IMR-90 (cell line): ENCODE results near the gene SSPN. TPM values are rescaled to one million over a fixed set of nuclear protein-coding genes. Genes with fewer than 3 reads are reported as not detected.

Experiments used
- ATAC-seq: fragments of 200-7000 bp; cut with Tn5 transposase; 2 replicates; pipeline ENCODE4 v1.9.1; 2020; ENCODE audit warnings: low read depth, mild to moderate bottlenecking, moderate library complexity
- BruUV-seq: library from RNA; stranded (reverse); fragments of 400-500 nt; replicated peaks from 2 replicates; lab custom pipeline; 2021; lab: Mats Ljungman, UMichigan
- CTCF ChIA-PET: fragments of 300-600 bp; formaldehyde crosslinking; extraction: SDS; loops from one replicate; lab custom pipeline; 2021; ENCODE audit warnings: antibody characterized with exemption; lab: Yijun Ruan, JAX
- POLR2A ChIA-PET: fragments of 300-600 bp; sonication (Branson Sonifier 250); formaldehyde crosslinking; loops from one replicate; lab custom pipeline; 2022; ENCODE audit warnings: antibody characterized with exemption; ENCODE audit not compliant: unreplicated experiment; lab: Charles Lee
- DNase-seq: peaks from one replicate; pipeline ENCODE4 v3.0.0; 2013
- H2AFZ ChIP-seq: replicated peaks from 2 replicates; pipeline ENCODE3; 2013; ENCODE audit warnings: low read length, mild to moderate bottlenecking; ENCODE audit not compliant: poor library complexity
- H2AK5ac ChIP-seq: 2 replicates; pipeline ENCODE4 v1.6.1; 2013; ENCODE audit warnings: low read depth, low read length, inconsistent platforms
- H2AK9ac ChIP-seq: replicated peaks from 2 replicates; pipeline ENCODE3; 2013; ENCODE audit warnings: mild to moderate bottlenecking, low read depth, low read length, moderate library complexity; ENCODE audit not compliant: poor library complexity
- H2BK120ac ChIP-seq: 2 replicates; pipeline ENCODE4 v1.6.1; 2013; ENCODE audit warnings: low read depth, low read length, inconsistent platforms
- H2BK15ac ChIP-seq: 3 replicates; pipeline ENCODE4 v1.6.1; 2013; ENCODE audit warnings: low read depth, low read length, inconsistent platforms
- H2BK20ac ChIP-seq: 2 replicates; pipeline ENCODE4 v1.6.1; 2013; ENCODE audit warnings: low read depth, mild to moderate bottlenecking, inconsistent platforms, low read length, moderate library complexity
- H2BK5ac ChIP-seq: 2 replicates; pipeline ENCODE4 v1.6.1; 2013; ENCODE audit warnings: mild to moderate bottlenecking, low read depth, low read length, inconsistent platforms; ENCODE audit not compliant: poor library complexity, severe bottlenecking
- H3K14ac ChIP-seq: replicated peaks from 2 replicates; pipeline ENCODE4 v1.6.1; 2013; ENCODE audit warnings: low read depth, low read length, inconsistent platforms
- H3K18ac ChIP-seq: 2 replicates; pipeline ENCODE4 v1.6.1; 2013; ENCODE audit warnings: low read depth, low read length, control low read depth
- H3K23ac ChIP-seq: 2 replicates; pipeline ENCODE4 v1.6.1; 2013; ENCODE audit warnings: low read depth, low read length, inconsistent platforms
- H3K27ac ChIP-seq: 2 replicates; pipeline ENCODE4 v1.5.1; 2013; ENCODE audit warnings: mild to moderate bottlenecking, control low read depth, low read length; ENCODE audit not compliant: insufficient read depth
- H3K27me3 ChIP-seq: 2 replicates; pipeline ENCODE4 v1.6.1; 2013; ENCODE audit warnings: low read length; ENCODE audit not compliant: control insufficient read depth, insufficient read depth
- H3K36me3 ChIP-seq: 2 replicates; pipeline ENCODE4 v1.6.1; 2013; ENCODE audit warnings: low read length, mixed read lengths; ENCODE audit not compliant: control insufficient read depth, insufficient read depth
- H3K4ac ChIP-seq: 2 replicates; pipeline ENCODE4 v1.6.1; 2013; ENCODE audit warnings: low read depth, low read length, inconsistent platforms
- H3K4me1 ChIP-seq: 2 replicates; pipeline ENCODE4 v1.6.1; 2013; ENCODE audit warnings: low read length, mixed read lengths; ENCODE audit not compliant: control insufficient read depth, insufficient read depth
- H3K4me2 ChIP-seq: 2 replicates; pipeline ENCODE4 v1.6.1; 2013; ENCODE audit warnings: low read depth, mild to moderate bottlenecking, control low read depth, low read length, moderate library complexity
- H3K4me3 ChIP-seq: 2 replicates; pipeline ENCODE4 v1.5.1; 2013; ENCODE audit warnings: low read depth, mild to moderate bottlenecking, control low read depth, low read length, moderate library complexity; ENCODE audit not compliant: insufficient read depth
- H3K56ac ChIP-seq: 2 replicates; pipeline ENCODE4 v1.6.1; 2013; ENCODE audit warnings: low read length, inconsistent platforms; ENCODE audit not compliant: insufficient read depth; ENCODE audit errors: extremely low read depth
- H3K79me1 ChIP-seq, 2 experiments: 2 replicates each; pipeline ENCODE4 v1.6.1; 2013; ENCODE audit warnings: low read length in 2 of 2, inconsistent platforms in 1 of 2, low read depth in 1 of 2
- H3K9ac ChIP-seq: 2 replicates; pipeline ENCODE4 v1.6.1; 2013; ENCODE audit warnings: low read depth, low read length, control low read depth
- H3K9me1 ChIP-seq: 2 replicates; pipeline ENCODE4 v1.6.1; 2013; ENCODE audit warnings: low read length, inconsistent platforms; ENCODE audit not compliant: insufficient read depth
- H3K9me3 ChIP-seq: 2 replicates; pipeline ENCODE4 v1.6.1; 2013; ENCODE audit warnings: low read length; ENCODE audit not compliant: control insufficient read depth, insufficient read depth
- H4K20me1 ChIP-seq: 2 replicates; pipeline ENCODE4 v1.6.1; 2013; ENCODE audit warnings: low read length, inconsistent platforms; ENCODE audit not compliant: insufficient read depth
- H4K5ac ChIP-seq: 2 replicates; pipeline ENCODE4 v1.6.1; 2013; ENCODE audit warnings: mild to moderate bottlenecking, low read depth, low read length, control low read depth
- H4K8ac ChIP-seq, 2 experiments: 2 replicates each; pipeline ENCODE4 v1.6.1; 2013; ENCODE audit warnings: low read depth in 2 of 2, low read length in 2 of 2, control low read depth in 1 of 2, inconsistent platforms in 1 of 2
- H4K91ac ChIP-seq: 2 replicates; pipeline ENCODE4 v1.6.1; 2013; ENCODE audit warnings: low read depth, low read length, inconsistent platforms; ENCODE audit not compliant: insufficient read depth
- BHLHE40 ChIP-seq: fragments of 150-350 bp; IDR thresholded peaks from 2 replicates; pipeline ENCODE4 v1.6.1; 2016; ENCODE audit warnings: mild to moderate bottlenecking, low read depth, low read length
- CEBPB ChIP-seq: IDR thresholded peaks from 2 replicates; pipeline ENCODE4 v1.6.1; 2012; ENCODE audit warnings: low read depth, low read length, improper control_type of control experiment
- CHD1 ChIP-seq: IDR thresholded peaks from 2 replicates; pipeline ENCODE4 v1.6.1; 2012; ENCODE audit warnings: low read depth, low read length, improper control_type of control experiment
- FOS ChIP-seq: fragments of 150-350 bp; IDR thresholded peaks from 2 replicates; pipeline ENCODE4 v1.6.1; 2016; ENCODE audit warnings: low read depth, low read length
- MAFK ChIP-seq: IDR thresholded peaks from 2 replicates; pipeline ENCODE4 v1.6.1; 2012; ENCODE audit warnings: low read depth, low read length, improper control_type of control experiment
- MAZ ChIP-seq: IDR thresholded peaks from 2 replicates; pipeline ENCODE4 v1.6.1; 2012; ENCODE audit warnings: low read depth, mild to moderate bottlenecking, low read length, improper control_type of control experiment, moderate library complexity, borderline replicate concordance
- MXI1 ChIP-seq: IDR thresholded peaks from 2 replicates; pipeline ENCODE4 v1.6.1; 2012; ENCODE audit warnings: low read depth, mild to moderate bottlenecking, low read length, moderate library complexity, borderline replicate concordance
- NFE2L2 ChIP-seq: fragments of 150-350 bp; IDR thresholded peaks from 2 replicates; pipeline ENCODE4 v1.6.1; 2016; ENCODE audit warnings: low read depth, mild to moderate bottlenecking, low read length
- POLR2A ChIP-seq: IDR thresholded peaks from 2 replicates; pipeline ENCODE4 v1.6.1; 2012; ENCODE audit warnings: mild to moderate bottlenecking, low read depth, low read length
- RAD21 ChIP-seq: IDR thresholded peaks from 2 replicates; pipeline ENCODE4 v1.6.1; 2012; ENCODE audit warnings: low read length, improper control_type of control experiment
- RCOR1 ChIP-seq: IDR thresholded peaks from 2 replicates; pipeline ENCODE4 v1.6.1; 2012; ENCODE audit warnings: mild to moderate bottlenecking, low read length, improper control_type of control experiment; ENCODE audit not compliant: insufficient replicate concordance
- RFX5 ChIP-seq: IDR thresholded peaks from 2 replicates; pipeline ENCODE4 v1.8.0; 2012; ENCODE audit warnings: low read depth, mild to moderate bottlenecking, low read length, moderate library complexity
- SMC3 ChIP-seq: fragments of 150-350 bp; IDR thresholded peaks from 2 replicates; pipeline ENCODE4 v1.6.1; 2016; ENCODE audit warnings: low read depth, mild to moderate bottlenecking, antibody characterized with exemption, low read length, moderate library complexity
- WGBS, 2 experiments: methylation state at CpG; one replicate each; pipeline versions ENCODE4 v1.1.5 to v1.1.7; 2013; ENCODE audit warnings: missing lambda C conversion rate in 2 of 2; ENCODE audit not compliant: insufficient read length in 1 of 2; ENCODE audit errors: extremely low coverage in 2 of 2; 5-methylcytosine and 5-hydroxymethylcytosine counted together
- dilution Hi-C: fragments of 300-500 bp; cut with HindIII; formaldehyde crosslinking; loops from one replicate; pipeline ENCODE4 v1.14.3; 2018; ENCODE audit warnings: low sequenced_read_pairs; ENCODE audit not compliant: unreplicated experiment
- in situ Hi-C: fragments of 300-500 bp; cut with MboI; formaldehyde crosslinking; loops from 3 replicates; pipeline ENCODE4 v1.14.3; 2019; ENCODE audit warnings: low sequenced_read_pairs, inconsistent platforms, mixed read lengths
- intact Hi-C: fragments of 100-400 bp; cut with micrococcal nuclease; formaldehyde crosslinking; loops from 2 replicates; pipeline ENCODE4 v1.10.0; 2022
- polyA plus RNA-seq, 3 experiments: library from polyadenylated mRNA; depleted of rRNA; stranded (reverse); fragments of >200 nt; gene quantifications; 2 replicates each; pipeline ENCODE4 v1.2.3, GENCODE V29; 2012; ENCODE audit warnings: low replicate concordance in 1 of 3
- total RNA-seq: library from RNA; depleted of rRNA; stranded (reverse); fragments of >200 nt; gene quantifications from 2 replicates; pipeline ENCODE4 v1.2.3, GENCODE V29; 2012
- TF ChIP-seq, protein P1 (sequence below): conservative IDR thresholded peaks from 2 replicates; pipeline ENCODE4 v1.5.1; 2012; ENCODE audit warnings: mild to moderate bottlenecking, low read depth, low read length, improper control_type of control experiment
- TF ChIP-seq, protein P2 (sequence below): fragments of 150-350 bp; IDR thresholded peaks from 2 replicates; pipeline ENCODE4 v1.6.1; 2017; ENCODE audit warnings: mild to moderate bottlenecking, antibody characterized with exemption, low read length, low read depth
- TF ChIP-seq, protein P3 (sequence below): fragments of 150-350 bp; IDR thresholded peaks from 2 replicates; pipeline ENCODE4 v1.6.1; 2016; ENCODE audit warnings: low read depth, mild to moderate bottlenecking, low read length, moderate library complexity, borderline replicate concordance

The SSPN gene
- total and polyA plus RNA-seq, 2 of the 4 experiments (the other 2 are of a cell fraction), result 3.5 to 5.6 TPM

DNA sequence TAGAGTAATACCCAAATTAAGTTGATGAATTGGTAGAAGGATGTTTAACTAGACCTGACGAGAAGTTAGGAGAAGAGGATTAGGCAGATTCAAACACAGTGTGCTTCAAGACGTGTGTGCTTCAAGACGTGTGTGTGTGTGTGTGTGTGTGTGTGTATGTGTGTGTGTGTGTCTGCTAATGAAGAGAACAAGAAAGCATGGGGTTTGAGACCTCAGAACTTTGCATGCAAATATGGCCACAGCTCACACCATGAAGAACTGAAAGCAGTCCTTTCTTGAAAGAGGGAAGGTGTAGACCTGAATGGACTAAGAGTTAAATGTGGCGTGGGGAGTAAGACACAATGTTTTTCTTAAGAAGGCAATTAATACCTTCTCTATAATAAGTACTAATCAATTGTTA lies 32.5 kb upstream of the SSPN start:
- H2AK9ac ChIP-seq, result no peak overlapping the region
- no peak overlapping the region for H3K14ac ChIP-seq
- no peak overlapping the region for H4K91ac ChIP-seq
- H4K8ac ChIP-seq, result no peak overlapping the region
- dilution Hi-C loops, result no loop called here
- 55% methylated on average over 3 of the region's 4 CpGs; no CpG with 5 or more reads in 1 of the 2 experiments for WGBS, 2 experiments
- H3K4ac ChIP-seq, result no peak overlapping the region
- H2AK5ac ChIP-seq, result no peak overlapping the region; the same call in 1 of the 2 replicates
- no peaks in the 10 kb centered on the region; the same call in 1 of the 2 replicates for H3K9me3 ChIP-seq
- DNase-seq (no peak), ATAC-seq (no peak)
- ChIA-PET CTCF (no interaction called here), POLR2A (no interaction called here)
- intact Hi-C loops, result no loop called here
- no peaks in the 10 kb centered on the region for H3K79me1 ChIP-seq
- H3K4me3 ChIP-seq, result no peak overlapping the region
- no peak overlapping the region for H2BK15ac ChIP-seq
- H3K36me3 ChIP-seq, result no peaks in the 10 kb centered on the region
- H4K5ac ChIP-seq, result no peak overlapping the region
- no peak overlapping the region for H2BK20ac ChIP-seq
- TF ChIP-seq, protein P1, sequence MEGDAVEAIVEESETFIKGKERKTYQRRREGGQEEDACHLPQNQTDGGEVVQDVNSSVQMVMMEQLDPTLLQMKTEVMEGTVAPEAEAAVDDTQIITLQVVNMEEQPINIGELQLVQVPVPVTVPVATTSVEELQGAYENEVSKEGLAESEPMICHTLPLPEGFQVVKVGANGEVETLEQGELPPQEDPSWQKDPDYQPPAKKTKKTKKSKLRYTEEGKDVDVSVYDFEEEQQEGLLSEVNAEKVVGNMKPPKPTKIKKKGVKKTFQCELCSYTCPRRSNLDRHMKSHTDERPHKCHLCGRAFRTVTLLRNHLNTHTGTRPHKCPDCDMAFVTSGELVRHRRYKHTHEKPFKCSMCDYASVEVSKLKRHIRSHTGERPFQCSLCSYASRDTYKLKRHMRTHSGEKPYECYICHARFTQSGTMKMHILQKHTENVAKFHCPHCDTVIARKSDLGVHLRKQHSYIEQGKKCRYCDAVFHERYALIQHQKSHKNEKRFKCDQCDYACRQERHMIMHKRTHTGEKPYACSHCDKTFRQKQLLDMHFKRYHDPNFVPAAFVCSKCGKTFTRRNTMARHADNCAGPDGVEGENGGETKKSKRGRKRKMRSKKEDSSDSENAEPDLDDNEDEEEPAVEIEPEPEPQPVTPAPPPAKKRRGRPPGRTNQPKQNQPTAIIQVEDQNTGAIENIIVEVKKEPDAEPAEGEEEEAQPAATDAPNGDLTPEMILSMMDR, result no peak
- TF ChIP-seq BHLHE40 (no peak), RCOR1 (no peak), POLR2A (no peak), CHD1 (no peak), FOS (no peak), SMC3 (no peak), CEBPB (no peak), NFE2L2 (no peak), MAFK (no peak), RAD21 (no peak), RFX5 (no peak), MXI1 (no peak), MAZ (no peak)
- TF ChIP-seq, protein P2, sequence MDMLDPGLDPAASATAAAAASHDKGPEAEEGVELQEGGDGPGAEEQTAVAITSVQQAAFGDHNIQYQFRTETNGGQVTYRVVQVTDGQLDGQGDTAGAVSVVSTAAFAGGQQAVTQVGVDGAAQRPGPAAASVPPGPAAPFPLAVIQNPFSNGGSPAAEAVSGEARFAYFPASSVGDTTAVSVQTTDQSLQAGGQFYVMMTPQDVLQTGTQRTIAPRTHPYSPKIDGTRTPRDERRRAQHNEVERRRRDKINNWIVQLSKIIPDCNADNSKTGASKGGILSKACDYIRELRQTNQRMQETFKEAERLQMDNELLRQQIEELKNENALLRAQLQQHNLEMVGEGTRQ, result no peak
- TF ChIP-seq, protein P3, sequence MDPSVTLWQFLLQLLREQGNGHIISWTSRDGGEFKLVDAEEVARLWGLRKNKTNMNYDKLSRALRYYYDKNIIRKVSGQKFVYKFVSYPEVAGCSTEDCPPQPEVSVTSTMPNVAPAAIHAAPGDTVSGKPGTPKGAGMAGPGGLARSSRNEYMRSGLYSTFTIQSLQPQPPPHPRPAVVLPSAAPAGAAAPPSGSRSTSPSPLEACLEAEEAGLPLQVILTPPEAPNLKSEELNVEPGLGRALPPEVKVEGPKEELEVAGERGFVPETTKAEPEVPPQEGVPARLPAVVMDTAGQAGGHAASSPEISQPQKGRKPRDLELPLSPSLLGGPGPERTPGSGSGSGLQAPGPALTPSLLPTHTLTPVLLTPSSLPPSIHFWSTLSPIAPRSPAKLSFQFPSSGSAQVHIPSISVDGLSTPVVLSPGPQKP, result no peak
- H3K27ac ChIP-seq, result no peak overlapping the region
- in situ Hi-C loops, result no loop called here
- no peak overlapping the region for H2BK120ac ChIP-seq
- BruUV-seq, result no TSS peak
- no peaks in the 10 kb centered on the region for H4K20me1 ChIP-seq
- H2AFZ ChIP-seq, result no peak overlapping the region
- no peak overlapping the region for H2BK5ac ChIP-seq
- no peak overlapping the region for H3K4me2 ChIP-seq
- no peak overlapping the region for H3K23ac ChIP-seq
- H3K18ac ChIP-seq, result no peak overlapping the region
- H3K56ac ChIP-seq, result no peak overlapping the region
- H3K4me1 ChIP-seq, result no peaks in the 10 kb centered on the region
- H3K9me1 ChIP-seq, result no peaks in the 10 kb centered on the region
- peaks cover 26% of the 10 kb centered on the region for H3K27me3 ChIP-seq
- no peak overlapping the region for H3K9ac ChIP-seq
